NCI-H2107 (cell line): ENCODE measurements around the gene PTPRR.

Experiments used
- DNase-seq: peaks from one replicate; lab custom pipeline; 2025; lab: John Stamatoyannopoulos, UW

Gene PTPRR

GRCh38 chr12:70920251-70920851 is at the start of gene PTPRR:
PTPRR (minus strand) TSS chr12:70920738; CDS start chr12:70920390, 348 bp downstream.
- DNase-seq = no peak

GRCh38 chr12:70966996-70967790 is 46.7 kb upstream of the PTPRR start:
- DNase-seq = no peak

- no peak for DNase-seq
Observed at GRCh38 chr12:70966046-70966445, 45.5 kb upstream of the PTPRR start.

- no peak for DNase-seq
Observed at GRCh38 chr12:70964867-70965510, 44.5 kb upstream of the PTPRR start.

- no peak for DNase-seq
Observed at GRCh38 chr12:70963081-70963660, 42.6 kb upstream of the PTPRR start.

- DNase-seq = no peak
Observed at GRCh38 chr12:70962226-70962794, 41.8 kb upstream of the PTPRR start.

GRCh38 chr12:70960484-70960883 is 39.9 kb upstream of the PTPRR start:
- no peak for DNase-seq

GRCh38 chr12:70955415-70955814 is 34.9 kb upstream of the PTPRR start:
- no peak for DNase-seq

GRCh38 chr12:70950451-70950850 is 29.9 kb upstream of the PTPRR start:
- no peak for DNase-seq

GRCh38 chr12:70948976-70949336 is 28.4 kb upstream of the PTPRR start:
- DNase-seq = no peak

GRCh38 chr12:70948236-70948975 is 27.9 kb upstream of the PTPRR start:
- DNase-seq = no peak

GRCh38 chr12:70936203-70936813 is 15.8 kb upstream of the PTPRR start:
- DNase-seq = no peak

GRCh38 chr12:70933133-70933532 is 12.6 kb upstream of the PTPRR start:
- DNase-seq = no peak

GRCh38 chr12:70929029-70929428 is 8.5 kb upstream of the PTPRR start:
- no peak for DNase-seq

- no peak for DNase-seq
Observed at GRCh38 chr12:70928071-70928470, 7.5 kb upstream of the PTPRR start.

GRCh38 chr12:70927356-70927755 is 6.8 kb upstream of the PTPRR start:
- no peak for DNase-seq

- DNase-seq = no peak
Observed at GRCh38 chr12:70925539-70925938, 5.0 kb upstream of the PTPRR start.

- no peak for DNase-seq
Observed at GRCh38 chr12:70920891-70921290, 353 bp upstream of the PTPRR start.

GRCh38 chr12:70919597-70920035 is 922 bp downstream of the PTPRR start:
- DNase-seq = no peak

GRCh38 chr12:70919176-70919575 is 1.4 kb downstream of the PTPRR start:
- DNase-seq = no peak

GRCh38 chr12:70918321-70918720 is 2.2 kb downstream of the PTPRR start:
- no peak for DNase-seq
